ENCODE results near the gene ITPRIP.

DNA sequence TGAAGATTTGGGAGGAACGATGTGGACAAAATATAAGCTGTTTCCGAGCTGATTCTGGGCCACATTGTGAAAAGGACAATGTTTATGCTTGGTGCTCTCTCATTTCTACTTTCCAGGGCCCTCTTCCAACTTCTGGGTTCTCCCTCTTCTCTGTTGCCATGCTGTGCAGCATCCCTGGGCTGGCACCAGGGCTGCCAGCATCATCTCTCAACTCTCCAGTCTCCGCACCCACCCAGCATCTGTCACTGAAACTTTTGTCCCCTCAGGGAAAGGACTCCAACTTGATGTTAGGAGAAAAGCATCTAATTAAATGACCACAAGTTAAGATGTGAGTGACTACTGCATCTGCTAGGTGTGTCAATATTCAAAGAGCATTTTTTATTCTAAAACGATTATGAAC is 42.1 kb upstream of the ITPRIP start:
- TF ChIP-seq, protein P1, sequence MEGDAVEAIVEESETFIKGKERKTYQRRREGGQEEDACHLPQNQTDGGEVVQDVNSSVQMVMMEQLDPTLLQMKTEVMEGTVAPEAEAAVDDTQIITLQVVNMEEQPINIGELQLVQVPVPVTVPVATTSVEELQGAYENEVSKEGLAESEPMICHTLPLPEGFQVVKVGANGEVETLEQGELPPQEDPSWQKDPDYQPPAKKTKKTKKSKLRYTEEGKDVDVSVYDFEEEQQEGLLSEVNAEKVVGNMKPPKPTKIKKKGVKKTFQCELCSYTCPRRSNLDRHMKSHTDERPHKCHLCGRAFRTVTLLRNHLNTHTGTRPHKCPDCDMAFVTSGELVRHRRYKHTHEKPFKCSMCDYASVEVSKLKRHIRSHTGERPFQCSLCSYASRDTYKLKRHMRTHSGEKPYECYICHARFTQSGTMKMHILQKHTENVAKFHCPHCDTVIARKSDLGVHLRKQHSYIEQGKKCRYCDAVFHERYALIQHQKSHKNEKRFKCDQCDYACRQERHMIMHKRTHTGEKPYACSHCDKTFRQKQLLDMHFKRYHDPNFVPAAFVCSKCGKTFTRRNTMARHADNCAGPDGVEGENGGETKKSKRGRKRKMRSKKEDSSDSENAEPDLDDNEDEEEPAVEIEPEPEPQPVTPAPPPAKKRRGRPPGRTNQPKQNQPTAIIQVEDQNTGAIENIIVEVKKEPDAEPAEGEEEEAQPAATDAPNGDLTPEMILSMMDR (IDR thresholded peaks at IDR 0.05), result no peak
- no peak for TF ChIP-seq POLR2A (IDR thresholded peaks at IDR 0.05)
